ENCODE measurements around the gene ODAD4.
A peak's percentile ranks its signal among the peaks of the same experiment; 100 is the strongest.
"Not testable (repeated sequence)": the region's sequence is repeated elsewhere in the genome, so short reads cannot be mapped to it uniquely, and the experiment has no call there.

Gene ODAD4

GRCh38 chr17:41912925-41913324, 17.5 kb upstream of the ODAD4 start:
- DNase-seq (ENCODE audit: low read depth), result no peak

GRCh38 chr17:41913798-41914197, 16.6 kb upstream of the ODAD4 start:
- DNase-seq (ENCODE audit: low read depth), result no peak

- DNase-seq (ENCODE audit: low read depth), result no peak
These were observed 16.1 kb upstream of the ODAD4 start for GRCh38 chr17:41914358-41914766.

- DNase-seq (ENCODE audit: low read depth), result no peak
These were observed 15.4 kb upstream of the ODAD4 start for GRCh38 chr17:41915020-41915419.

GRCh38 chr17:41915566-41915965, 14.9 kb upstream of the ODAD4 start:
- DNase-seq (ENCODE audit: low read depth), result no peak

GRCh38 chr17:41917192-41917591, 13.2 kb upstream of the ODAD4 start:
- no peak for DNase-seq (ENCODE audit: low read depth)

- no peak for DNase-seq (ENCODE audit: low read depth)
These were observed 12.6 kb upstream of the ODAD4 start for GRCh38 chr17:41917679-41918313.

GRCh38 chr17:41918314-41919164, 11.9 kb upstream of the ODAD4 start, which contains the start of gene ACLY:
Gene ACLY (minus strand): TSS chr17:41918951. CDS start chr17:41913873, 5,078 bp downstream.
- DNase-seq (ENCODE audit: low read depth), result peak; percentile 80

GRCh38 chr17:41919165-41919817, 11.1 kb upstream of the ODAD4 start:
- no peak for DNase-seq (ENCODE audit: low read depth)

GRCh38 chr17:41919840-41920579, 10.4 kb upstream of the ODAD4 start:
- no peak for DNase-seq (ENCODE audit: low read depth)

GRCh38 chr17:41920580-41920955, 9.8 kb upstream of the ODAD4 start:
- no peak for DNase-seq (ENCODE audit: low read depth)

- DNase-seq (ENCODE audit: low read depth), result no peak
These were observed 4.3 kb upstream of the ODAD4 start for GRCh38 chr17:41925991-41926590.

- no peak for DNase-seq (ENCODE audit: low read depth)
These were observed 1.6 kb upstream of the ODAD4 start for GRCh38 chr17:41928693-41929251.

GRCh38 chr17:41930833-41931156, 378 bp downstream of the ODAD4 start:
- DNase-seq (ENCODE audit: low read depth), result not testable (repeated sequence)

- not testable (repeated sequence) for DNase-seq (ENCODE audit: low read depth)
These were observed 1.3 kb downstream of the ODAD4 start for GRCh38 chr17:41931715-41932114.

GRCh38 chr17:41932816-41933389, 2.5 kb downstream of the ODAD4 start:
- no peak for DNase-seq (ENCODE audit: low read depth)

GRCh38 chr17:41935641-41936040, 5.2 kb downstream of the ODAD4 start:
- no peak for DNase-seq (ENCODE audit: low read depth)

GRCh38 chr17:41937970-41938954, 7.8 kb downstream of the ODAD4 start:
- no peak for DNase-seq (ENCODE audit: low read depth)

- no peak for DNase-seq (ENCODE audit: low read depth)
These were observed 8.8 kb downstream of the ODAD4 start for GRCh38 chr17:41939044-41939692.

Measured in HS-5 (cell line).